SK-N-SH (cell line): ENCODE measurements around the gene TMEM106C.

Experiments used
- EP300 ChIP-seq, 2 experiments: IDR thresholded peaks; 2 replicates each; pipeline versions ENCODE4 v1.4.0 to v1.6.1; 2012; ENCODE audit warnings: borderline replicate concordance in 1 of 2, low read depth in 1 of 2, low read length in 1 of 2
- GABPA ChIP-seq: IDR thresholded peaks from 2 replicates; pipeline ENCODE4 v1.4.0; 2012; ENCODE audit warnings: low read depth, mild to moderate bottlenecking
- JUND ChIP-seq: IDR thresholded peaks from 2 replicates; pipeline ENCODE4 v1.4.0; 2012
- RAD21 ChIP-seq: IDR thresholded peaks from 2 replicates; pipeline ENCODE4 v1.6.1; 2012; ENCODE audit warnings: mild to moderate bottlenecking, low read length
- RXRA ChIP-seq: IDR thresholded peaks from 2 replicates; pipeline ENCODE4 v1.4.0; 2012; ENCODE audit warnings: low read depth, mild to moderate bottlenecking, borderline replicate concordance
- SIN3A ChIP-seq: IDR thresholded peaks from 2 replicates; pipeline ENCODE4 v1.6.1; 2012; ENCODE audit warnings: low read depth, mild to moderate bottlenecking, low read length, moderate library complexity, borderline replicate concordance
- TF ChIP-seq, protein P1 (sequence below): IDR thresholded peaks from 2 replicates; pipeline ENCODE4 v1.4.0; 2012; ENCODE audit warnings: low read depth, borderline replicate concordance
- TF ChIP-seq, protein P2 (sequence below): fragments of 200-600 bp; sonication (generic); IDR thresholded peaks from 2 replicates; pipeline ENCODE4 v1.6.1; 2017; ENCODE audit warnings: antibody characterized with exemption, mild to moderate bottlenecking, moderate library complexity
- TF ChIP-seq, protein P3 (sequence below): IDR thresholded peaks from 2 replicates; pipeline ENCODE4 v1.6.1; 2012; ENCODE audit warnings: mild to moderate bottlenecking, low read depth, low read length, moderate library complexity
- TF ChIP-seq, protein P4 (sequence below): fragments of 150-350 bp; IDR thresholded peaks from 2 replicates; pipeline ENCODE4 v1.6.1; 2017; ENCODE audit warnings: antibody characterized with exemption, low read length, low read depth, borderline replicate concordance

DNA sequence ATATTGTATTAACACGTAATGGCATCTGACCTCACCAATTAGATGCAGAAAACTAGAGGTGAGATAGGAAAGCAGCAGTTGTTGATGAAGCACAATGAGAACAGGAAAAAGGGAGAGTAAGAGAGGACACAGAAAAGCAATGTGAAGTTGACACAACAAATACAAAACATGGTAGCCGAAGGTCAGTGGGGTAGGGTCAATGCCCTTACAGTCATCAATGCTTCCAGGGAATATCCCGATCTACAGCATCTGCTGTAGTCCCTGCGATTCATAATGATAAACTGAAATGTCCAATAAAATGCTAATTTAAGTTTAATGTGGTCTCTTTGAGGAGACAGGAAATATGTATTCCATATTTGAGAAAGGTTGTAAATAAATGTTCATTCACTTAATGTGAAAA is 43.8 kb downstream of the TMEM106C start:
- TF ChIP-seq, protein P1, sequence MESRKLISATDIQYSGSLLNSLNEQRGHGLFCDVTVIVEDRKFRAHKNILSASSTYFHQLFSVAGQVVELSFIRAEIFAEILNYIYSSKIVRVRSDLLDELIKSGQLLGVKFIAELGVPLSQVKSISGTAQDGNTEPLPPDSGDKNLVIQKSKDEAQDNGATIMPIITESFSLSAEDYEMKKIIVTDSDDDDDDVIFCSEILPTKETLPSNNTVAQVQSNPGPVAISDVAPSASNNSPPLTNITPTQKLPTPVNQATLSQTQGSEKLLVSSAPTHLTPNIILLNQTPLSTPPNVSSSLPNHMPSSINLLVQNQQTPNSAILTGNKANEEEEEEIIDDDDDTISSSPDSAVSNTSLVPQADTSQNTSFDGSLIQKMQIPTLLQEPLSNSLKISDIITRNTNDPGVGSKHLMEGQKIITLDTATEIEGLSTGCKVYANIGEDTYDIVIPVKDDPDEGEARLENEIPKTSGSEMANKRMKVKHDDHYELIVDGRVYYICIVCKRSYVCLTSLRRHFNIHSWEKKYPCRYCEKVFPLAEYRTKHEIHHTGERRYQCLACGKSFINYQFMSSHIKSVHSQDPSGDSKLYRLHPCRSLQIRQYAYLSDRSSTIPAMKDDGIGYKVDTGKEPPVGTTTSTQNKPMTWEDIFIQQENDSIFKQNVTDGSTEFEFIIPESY, result no peak
- TF ChIP-seq GABPA, result no peak
- TF ChIP-seq, protein P2, sequence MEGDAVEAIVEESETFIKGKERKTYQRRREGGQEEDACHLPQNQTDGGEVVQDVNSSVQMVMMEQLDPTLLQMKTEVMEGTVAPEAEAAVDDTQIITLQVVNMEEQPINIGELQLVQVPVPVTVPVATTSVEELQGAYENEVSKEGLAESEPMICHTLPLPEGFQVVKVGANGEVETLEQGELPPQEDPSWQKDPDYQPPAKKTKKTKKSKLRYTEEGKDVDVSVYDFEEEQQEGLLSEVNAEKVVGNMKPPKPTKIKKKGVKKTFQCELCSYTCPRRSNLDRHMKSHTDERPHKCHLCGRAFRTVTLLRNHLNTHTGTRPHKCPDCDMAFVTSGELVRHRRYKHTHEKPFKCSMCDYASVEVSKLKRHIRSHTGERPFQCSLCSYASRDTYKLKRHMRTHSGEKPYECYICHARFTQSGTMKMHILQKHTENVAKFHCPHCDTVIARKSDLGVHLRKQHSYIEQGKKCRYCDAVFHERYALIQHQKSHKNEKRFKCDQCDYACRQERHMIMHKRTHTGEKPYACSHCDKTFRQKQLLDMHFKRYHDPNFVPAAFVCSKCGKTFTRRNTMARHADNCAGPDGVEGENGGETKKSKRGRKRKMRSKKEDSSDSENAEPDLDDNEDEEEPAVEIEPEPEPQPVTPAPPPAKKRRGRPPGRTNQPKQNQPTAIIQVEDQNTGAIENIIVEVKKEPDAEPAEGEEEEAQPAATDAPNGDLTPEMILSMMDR, result no peak
- TF ChIP-seq, protein P3, sequence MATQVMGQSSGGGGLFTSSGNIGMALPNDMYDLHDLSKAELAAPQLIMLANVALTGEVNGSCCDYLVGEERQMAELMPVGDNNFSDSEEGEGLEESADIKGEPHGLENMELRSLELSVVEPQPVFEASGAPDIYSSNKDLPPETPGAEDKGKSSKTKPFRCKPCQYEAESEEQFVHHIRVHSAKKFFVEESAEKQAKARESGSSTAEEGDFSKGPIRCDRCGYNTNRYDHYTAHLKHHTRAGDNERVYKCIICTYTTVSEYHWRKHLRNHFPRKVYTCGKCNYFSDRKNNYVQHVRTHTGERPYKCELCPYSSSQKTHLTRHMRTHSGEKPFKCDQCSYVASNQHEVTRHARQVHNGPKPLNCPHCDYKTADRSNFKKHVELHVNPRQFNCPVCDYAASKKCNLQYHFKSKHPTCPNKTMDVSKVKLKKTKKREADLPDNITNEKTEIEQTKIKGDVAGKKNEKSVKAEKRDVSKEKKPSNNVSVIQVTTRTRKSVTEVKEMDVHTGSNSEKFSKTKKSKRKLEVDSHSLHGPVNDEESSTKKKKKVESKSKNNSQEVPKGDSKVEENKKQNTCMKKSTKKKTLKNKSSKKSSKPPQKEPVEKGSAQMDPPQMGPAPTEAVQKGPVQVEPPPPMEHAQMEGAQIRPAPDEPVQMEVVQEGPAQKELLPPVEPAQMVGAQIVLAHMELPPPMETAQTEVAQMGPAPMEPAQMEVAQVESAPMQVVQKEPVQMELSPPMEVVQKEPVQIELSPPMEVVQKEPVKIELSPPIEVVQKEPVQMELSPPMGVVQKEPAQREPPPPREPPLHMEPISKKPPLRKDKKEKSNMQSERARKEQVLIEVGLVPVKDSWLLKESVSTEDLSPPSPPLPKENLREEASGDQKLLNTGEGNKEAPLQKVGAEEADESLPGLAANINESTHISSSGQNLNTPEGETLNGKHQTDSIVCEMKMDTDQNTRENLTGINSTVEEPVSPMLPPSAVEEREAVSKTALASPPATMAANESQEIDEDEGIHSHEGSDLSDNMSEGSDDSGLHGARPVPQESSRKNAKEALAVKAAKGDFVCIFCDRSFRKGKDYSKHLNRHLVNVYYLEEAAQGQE, result no peak
- TF ChIP-seq EP300 (IDR thresholded peaks at IDR 0.05; ENCODE audit: borderline replicate concordance in 1 of 2, low read depth in 1 of 2, low read length in 1 of 2), result no peak
- no peak for TF ChIP-seq SIN3A
- no peak for TF ChIP-seq JUND
- TF ChIP-seq, protein P4, sequence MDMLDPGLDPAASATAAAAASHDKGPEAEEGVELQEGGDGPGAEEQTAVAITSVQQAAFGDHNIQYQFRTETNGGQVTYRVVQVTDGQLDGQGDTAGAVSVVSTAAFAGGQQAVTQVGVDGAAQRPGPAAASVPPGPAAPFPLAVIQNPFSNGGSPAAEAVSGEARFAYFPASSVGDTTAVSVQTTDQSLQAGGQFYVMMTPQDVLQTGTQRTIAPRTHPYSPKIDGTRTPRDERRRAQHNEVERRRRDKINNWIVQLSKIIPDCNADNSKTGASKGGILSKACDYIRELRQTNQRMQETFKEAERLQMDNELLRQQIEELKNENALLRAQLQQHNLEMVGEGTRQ, result no peak
- TF ChIP-seq RAD21, result no peak
- TF ChIP-seq RXRA, result no peak
